Right forelimb (tissue), 1 donor: ENCODE data around the gene HSPG2.
A peak's percentile ranks its signal among the peaks of the same experiment; 100 is the strongest.
"Not testable (repeated sequence)": the region's sequence is repeated elsewhere in the genome, so short reads cannot be mapped to it uniquely, and the experiment has no call there.

ENCODE experiments used
- DNase-seq: peaks from one replicate; pipeline ENCODE4 v3.0.0-alpha.2; 2018

HSPG2 gene

DNA sequence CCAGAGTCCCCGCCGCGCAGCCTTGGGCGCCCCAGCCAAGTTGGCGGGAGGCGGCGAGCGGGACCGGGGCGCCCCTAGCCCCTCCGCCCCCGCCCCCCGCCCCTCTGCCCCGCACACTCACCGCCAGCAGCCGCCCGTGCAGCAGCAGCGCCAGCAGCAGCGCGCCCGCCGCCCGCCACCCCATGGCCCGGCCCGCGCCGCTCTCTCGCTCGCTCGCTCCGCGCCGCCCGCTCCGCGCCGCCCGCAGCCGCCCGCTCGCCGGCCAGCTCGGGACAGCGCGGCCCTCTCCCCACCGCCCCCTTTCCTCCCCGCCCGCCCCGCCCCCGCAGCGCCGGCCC is at the start of gene HSPG2:
Gene HSPG2 (minus strand): TSS at position 277 of the 338 bp plus-strand sequence. CDS start 93 bp downstream, at position 184.
- no peak for DNase-seq

DNA sequence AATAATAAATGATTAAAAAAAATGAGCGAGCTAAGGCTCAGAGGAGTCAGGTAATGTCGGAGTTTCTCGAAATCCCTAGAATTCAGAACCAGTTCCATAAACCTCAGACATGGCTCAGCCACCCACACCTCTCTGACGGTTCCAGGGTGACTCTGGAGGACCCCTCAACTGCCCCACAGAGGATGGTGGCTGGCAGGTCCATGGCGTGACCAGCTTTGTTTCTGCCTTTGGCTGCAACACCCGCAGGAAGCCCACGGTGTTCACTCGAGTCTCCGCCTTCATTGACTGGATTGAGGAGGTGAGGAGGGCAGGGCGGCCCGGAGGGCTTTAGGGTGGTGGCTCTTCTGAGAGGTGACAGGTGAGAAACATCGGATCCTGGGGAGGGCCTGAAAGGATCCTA is 49.3 kb upstream of the HSPG2 start:
- not testable (repeated sequence) for DNase-seq

DNA sequence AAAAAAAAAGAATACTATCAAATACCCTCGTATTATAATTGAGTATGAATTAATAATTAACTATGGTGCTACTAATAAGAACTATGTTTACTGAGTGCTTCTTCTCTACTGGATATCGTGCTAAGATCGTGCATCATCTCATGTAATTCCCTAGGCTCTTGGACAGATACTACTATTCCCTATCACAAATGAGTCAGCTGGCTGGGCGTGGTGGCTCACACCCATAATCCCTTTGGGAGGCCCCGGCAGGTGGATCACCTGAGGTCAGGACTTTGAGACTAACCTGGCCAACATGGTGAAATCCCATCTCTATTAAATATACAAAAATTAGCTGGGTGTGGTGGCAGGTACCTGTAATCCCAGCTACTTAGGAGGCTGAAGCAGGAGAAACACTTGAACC is 48.8 kb upstream of the HSPG2 start:
- DNase-seq, result not testable (repeated sequence)

DNA sequence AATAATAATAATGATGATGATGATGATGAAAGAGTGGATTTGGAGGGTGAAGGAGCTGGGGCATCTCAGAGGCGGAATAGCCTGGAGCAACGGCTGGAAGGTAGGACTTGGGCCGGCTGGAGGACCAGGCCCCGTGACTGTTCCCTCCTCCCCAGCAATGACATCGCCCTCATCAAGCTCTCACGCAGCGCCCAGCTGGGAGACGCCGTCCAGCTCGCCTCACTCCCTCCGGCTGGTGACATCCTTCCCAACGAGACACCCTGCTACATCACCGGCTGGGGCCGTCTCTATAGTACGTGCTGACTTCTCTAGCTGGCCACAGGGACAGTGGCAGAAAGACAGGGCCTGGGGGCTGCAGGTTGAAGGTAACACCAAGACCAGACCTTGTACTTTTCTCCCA is 46.4 kb upstream of the HSPG2 start:
- DNase-seq, result not testable (repeated sequence)

DNA sequence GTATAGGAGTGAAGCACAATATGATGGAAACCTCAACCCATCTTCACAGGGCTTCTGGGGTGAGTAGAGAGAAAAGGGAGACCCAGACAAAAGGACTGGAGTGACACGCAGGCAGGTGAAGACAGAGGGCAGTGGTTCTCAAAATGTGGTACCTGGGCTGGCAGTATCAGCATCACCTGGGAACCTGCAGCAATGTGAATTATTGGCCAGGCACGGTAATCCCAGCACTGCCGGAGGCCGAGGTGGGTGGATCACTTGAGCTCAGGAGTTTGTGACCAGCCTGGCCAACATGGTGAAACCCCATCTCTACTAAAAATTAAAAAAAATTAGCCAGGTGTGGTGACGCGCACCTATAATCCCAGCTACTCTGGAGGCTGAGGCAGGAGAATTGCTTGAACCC is 45.0 kb upstream of the HSPG2 start:
- DNase-seq, result not testable (repeated sequence)

DNA sequence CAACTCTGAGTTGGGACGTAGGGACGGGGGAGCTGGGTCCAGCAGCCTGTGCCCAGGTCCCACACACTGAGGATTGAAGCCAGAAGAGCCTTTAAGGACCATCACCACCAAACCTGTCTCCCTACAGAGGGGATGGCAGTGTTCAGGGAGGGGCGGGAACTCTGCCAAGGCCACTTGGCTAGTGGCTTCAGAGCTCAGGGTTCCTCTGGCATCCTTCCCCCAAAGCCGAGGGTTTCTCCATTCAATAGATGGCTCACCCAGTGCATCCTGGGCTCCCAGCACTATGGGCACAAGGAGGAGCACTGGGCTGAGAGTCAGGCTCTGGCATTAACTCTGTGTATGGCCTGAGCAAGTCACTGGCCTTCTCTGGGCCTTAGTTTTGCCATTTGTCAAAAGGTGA is 44.1 kb upstream of the HSPG2 start:
- not testable (repeated sequence) for DNase-seq

DNA sequence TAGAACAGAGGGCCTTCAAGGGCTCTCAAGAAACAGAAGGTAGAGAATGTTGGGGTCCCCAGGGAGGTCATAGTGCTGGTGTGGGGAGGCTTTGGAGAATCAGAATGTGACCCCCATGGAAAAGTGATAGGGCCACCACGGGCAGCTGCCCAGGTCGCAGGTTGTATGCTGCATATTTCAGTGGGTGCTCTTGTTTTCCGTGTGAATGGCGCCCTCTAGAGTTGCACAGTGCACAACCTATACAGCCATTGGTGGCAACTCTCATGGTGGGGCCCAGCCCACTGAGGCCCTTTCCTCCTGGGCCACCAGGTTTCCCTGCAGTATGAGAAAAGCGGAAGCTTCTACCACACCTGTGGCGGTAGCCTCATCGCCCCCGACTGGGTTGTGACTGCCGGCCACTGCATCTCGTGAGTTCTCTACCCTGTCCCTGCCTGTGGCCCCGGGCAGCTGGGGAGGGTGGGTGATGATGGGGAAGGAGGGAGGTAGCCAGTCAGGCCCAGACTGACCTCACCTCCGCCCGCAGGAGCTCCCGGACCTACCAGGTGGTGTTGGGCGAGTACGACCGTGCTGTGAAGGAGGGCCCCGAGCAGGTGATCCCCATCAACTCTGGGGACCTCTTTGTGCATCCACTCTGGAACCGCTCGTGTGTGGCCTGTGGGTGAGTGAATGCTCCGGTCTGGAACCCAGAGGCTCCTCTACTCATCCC is 43.6 kb upstream of the HSPG2 start:
- not testable (repeated sequence) for DNase-seq

DNA sequence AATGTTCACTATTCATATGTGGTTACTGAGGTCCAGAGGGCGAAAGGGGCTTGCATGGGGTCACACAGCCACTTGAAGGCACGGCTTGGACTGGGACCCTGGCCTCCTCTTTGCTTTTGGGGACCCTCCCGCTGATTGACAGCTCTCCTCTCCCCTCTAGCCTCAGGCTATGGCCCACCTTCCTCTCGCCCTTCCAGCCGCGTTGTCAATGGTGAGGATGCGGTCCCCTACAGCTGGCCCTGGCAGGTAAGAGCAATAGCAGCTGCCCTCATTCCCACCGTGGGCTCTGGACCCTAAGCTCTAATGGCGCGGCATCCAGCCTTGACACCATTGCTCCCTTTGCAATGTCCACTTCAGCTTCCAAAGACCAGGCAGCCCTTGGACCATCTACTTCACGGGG is 41.1 kb upstream of the HSPG2 start:
- not testable (repeated sequence) for DNase-seq

DNA sequence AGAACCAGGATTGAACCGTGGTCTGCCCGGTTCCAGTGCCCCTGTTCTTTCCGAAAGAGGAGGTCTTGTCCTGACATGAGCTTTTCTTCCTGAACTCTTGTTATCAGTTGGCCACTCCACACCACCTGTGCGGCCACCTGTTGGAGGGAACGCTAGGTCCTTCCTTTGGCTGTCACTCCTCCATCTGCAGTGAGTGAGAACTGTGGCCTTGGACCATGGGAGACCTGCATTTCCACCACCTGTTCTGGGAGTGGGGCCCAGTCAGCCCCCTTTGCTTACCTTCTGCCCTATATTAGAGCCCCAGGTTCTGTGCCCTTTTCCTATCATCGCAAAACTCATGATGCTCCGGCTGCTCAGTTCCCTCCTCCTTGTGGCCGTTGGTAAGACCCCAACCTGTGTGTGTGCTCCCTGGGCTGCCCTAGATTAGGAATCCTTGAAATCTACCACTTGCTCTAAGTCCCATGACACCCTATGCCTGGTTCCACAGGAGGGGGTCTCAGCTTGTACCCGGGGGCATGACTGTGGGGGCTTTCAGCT is 39.7 kb upstream of the HSPG2 start, which contains the start of gene CELA3B:
Gene CELA3B (plus strand): TSS at position 320 of the 537 bp plus-strand sequence. CDS start 18 bp downstream, at position 338.
- not testable (repeated sequence) for DNase-seq

DNA sequence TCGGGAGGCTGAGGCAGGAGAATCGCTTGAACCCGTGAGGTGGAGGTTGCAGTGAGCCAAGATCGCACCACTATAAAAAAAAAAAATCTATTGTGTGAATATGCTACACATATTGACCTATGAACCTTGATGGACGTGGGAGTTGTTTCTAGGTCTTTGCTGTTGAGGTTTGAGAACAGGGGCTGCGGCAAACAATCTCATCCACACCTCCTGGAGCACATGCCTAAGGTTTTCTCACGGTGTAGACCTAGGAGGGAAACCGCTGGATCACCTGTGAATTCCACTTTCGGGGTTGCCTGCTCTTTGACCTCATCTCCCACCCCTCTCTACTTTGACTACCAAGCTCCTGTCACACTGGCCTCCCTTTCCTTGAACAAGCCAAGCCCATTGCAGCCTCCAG is 38.2 kb upstream of the HSPG2 start:
- DNase-seq, result not testable (repeated sequence)

DNA sequence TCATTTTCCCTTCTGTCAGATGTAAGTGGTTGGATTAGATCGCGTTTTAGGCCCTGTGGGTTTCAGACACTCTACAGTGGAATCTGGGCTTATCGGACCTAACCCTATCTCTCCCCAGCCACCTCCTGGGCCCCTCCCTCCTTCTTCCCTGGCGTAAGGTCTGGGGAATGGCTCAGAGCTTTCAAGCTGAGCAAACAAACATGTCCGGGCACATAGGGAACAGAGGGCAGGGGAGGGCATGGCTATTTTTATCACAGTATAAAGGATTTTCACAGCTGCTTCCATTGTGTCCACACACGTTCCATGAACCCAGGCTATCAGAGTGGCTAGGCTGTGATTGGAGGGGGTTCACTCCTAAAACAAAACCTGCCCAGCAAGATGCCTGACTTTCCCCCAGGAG is 37.6 kb upstream of the HSPG2 start:
- not testable (repeated sequence) for DNase-seq

DNA sequence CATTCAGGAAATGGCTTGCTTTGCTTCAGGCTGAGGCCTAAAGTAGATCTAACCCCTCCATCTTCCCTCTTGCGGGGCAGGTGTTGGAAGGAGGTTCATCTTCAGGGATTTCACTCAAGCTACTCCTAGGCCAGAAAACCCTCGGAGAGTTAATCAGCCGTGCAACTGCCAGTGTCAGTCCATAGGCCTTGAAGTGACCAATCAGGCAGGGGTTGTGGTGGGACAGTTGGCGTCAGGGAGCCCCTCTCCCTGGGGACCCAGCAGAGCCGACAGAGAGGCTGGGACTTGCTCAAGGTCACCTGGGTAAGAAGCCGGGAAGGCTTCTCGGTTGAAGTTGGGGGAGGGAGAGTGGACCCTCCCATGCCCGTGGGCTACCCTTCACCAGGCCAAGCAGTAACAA is 36.8 kb upstream of the HSPG2 start:
- DNase-seq, result not testable (repeated sequence)

DNA sequence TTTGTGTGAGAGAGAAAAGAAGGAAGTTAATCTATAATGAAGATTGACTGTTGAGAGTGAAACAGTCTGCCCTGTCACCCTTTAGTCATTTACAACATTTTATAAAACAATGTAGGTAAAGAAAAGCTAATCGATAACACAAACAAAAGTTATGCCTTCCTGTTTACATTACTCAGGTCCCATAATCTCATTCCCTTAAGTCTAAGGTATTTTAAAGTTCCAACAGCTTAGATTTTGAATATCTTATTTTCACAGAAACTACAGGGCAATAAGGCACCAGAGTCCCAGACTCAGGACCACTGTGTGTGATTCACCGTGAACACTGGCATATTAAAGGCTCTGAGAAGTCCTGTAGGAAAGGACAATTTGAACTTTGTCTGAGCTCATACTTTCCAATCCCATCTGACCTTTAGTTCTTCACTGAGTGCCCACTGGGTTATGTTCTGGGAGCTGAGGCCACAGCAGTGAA is 35.9 kb upstream of the HSPG2 start:
- not testable (repeated sequence) for DNase-seq

DNA sequence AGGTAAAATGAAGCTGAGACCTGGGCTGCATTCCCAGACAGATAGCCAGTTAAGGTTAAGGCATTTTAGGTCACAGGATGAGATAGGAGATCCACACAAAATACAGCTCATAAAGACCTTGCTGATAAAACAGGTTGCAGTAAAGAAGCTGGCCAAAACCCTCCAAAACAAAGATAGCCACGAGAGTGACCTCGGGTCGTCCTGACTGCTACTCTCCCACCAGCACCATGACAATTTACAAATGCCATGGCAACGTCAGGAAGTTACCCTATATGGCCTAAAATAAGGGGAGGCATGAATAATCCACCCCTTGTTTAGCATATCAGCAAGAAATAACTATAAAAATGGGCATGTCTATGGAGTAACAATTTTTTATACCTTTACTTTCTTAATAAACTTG is 33.4 kb upstream of the HSPG2 start:
- not testable (repeated sequence) for DNase-seq

DNA sequence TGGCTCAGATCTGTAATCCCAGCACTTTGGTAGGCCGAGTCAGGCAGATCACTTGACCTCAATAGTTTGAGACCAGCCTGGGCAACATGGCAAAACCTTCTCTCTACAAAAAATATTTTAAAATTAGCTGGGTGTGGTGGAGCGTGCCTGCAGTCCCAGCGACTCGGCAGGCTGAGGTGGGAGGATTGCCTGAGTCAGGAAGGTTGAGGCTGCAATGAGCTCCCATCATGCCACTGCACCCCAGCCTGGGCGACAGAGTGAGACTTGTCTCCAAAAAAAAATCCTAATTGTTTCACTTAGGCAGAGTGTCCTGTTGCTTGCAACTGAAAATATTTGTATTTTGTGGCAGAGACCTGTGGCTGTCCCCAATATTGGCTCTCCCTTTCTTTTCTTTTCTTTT is 32.0 kb upstream of the HSPG2 start:
- DNase-seq, result not testable (repeated sequence)

DNA sequence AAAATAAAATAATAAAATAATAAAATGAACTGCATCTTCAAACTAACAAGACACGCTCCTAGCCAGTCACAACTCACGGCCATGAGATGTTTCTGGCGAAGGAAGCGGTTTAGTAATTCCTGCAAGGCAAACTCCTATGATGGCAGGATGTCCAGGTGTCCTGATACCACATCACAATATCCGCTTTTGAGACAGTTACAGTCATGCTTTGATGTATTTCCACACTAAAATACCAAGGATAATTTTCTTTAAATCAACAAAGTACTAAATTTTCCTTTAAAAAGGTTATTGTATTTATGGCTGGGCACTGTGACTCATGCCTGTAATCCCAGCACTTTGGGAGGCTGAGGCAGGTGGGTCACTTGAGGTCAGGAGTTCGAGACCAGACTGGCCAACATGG is 30.1 kb upstream of the HSPG2 start:
- DNase-seq, result not testable (repeated sequence)

DNA sequence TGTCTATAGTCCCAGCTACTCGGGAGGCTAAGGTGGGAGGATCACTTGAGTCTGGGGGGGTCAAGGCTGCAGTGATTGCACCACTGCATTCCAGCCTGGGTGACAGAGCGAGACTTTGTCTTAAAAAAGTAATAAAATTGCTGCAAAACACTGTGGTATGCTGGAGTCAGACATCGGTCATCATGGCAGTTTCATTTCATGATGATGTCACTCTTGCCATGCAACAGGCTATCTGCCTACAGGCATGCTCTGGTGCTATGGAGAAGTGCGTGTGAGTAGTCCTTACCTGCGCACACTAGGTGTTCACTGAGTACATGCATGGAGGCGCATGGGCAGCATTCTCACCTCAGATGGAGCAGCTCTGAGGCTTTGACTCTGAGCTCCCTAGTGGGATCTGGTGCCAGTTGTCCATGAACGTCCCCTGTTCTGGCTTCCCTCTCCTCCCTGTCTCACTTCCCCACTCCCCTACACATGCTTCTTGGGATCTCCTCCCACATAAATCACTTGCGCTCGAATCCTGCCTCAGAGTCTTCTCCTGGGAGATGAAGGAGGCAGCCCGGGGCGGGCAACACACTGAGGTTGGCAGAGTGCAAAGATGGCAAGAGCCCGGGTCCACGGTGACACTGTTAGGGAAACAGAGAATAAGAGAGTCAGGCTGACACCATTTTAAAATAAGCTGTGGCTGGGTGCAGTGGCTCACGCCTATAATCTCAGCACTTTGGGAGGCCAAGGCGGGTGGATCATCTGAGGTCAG is 29.3 kb upstream of the HSPG2 start:
- DNase-seq, result no peak

DNA sequence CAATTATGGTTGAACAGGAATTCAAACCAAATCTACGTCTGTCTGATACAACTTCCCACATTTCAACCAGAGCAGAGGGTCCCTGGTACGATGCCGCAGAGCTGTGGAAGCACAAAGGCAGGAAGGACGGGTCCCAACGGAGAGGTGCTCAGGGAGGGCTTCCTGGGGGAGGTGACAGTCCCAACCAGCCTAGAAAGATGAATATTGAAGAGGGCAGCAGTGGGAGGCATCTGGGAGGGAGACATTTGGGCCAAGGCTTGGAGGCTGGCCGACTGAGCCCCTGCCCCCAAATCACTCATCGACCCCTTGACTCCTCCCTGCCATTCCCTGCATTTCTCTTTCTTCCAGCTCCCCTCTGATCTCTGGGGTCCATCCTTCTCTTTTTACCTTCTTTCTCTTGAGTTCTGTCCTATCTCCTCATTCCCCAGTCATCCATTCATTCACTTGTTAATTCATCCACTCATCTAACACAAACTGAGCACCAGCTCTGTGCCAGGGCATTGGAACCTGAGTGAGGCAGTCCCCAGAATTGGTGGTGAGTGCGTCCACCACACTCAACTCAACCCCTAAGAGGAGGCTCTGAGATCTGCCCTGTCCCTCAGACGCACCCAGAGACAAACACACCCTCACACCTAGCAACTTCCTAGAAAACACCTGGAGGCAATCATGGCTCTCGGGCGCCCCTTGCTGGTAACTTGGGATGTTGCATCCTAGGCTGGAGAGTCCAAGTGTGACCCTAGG is 26.5 kb upstream of the HSPG2 start:
- DNase-seq, result peak; percentile 91

DNA sequence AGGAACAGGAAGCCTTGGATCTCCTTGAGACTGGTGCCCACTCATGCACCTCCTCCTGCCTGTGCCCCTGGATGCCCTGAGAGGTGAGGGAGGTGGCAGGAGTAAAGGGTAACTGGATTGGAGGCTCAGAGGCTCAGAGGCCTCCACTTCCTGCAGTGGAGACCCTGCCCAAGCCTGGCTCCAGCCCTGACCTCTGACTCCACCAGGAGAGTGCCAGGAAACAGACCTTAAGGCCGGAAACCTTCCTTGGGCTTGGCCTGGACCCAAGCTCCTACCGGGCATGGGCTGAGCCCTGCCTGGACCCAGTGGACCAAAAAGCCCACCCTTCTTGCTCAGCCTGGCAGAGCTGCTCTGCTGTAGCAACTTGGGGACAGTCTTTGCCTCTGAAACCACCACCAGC is 24.7 kb upstream of the HSPG2 start:
- DNase-seq, result no peak

DNA sequence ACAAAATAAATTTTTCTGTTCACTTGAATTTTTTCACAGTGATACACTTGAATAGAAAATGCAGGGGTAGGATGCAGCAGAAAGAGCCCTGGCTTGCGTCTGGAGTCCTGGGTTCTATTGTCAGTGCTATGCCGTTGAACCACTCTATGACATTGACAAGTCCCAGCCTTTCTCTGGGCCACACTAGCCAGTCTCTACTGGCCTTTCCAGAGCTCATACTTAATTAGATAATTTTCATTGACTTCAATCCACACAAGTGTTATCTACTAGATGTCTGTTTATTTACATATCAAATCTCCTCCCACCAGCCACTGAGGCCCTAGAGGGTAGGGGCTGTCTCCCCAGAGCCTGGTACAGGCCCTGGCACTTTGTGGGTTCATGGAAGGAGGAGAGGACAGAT is 24.2 kb upstream of the HSPG2 start:
- DNase-seq, result no peak

DNA sequence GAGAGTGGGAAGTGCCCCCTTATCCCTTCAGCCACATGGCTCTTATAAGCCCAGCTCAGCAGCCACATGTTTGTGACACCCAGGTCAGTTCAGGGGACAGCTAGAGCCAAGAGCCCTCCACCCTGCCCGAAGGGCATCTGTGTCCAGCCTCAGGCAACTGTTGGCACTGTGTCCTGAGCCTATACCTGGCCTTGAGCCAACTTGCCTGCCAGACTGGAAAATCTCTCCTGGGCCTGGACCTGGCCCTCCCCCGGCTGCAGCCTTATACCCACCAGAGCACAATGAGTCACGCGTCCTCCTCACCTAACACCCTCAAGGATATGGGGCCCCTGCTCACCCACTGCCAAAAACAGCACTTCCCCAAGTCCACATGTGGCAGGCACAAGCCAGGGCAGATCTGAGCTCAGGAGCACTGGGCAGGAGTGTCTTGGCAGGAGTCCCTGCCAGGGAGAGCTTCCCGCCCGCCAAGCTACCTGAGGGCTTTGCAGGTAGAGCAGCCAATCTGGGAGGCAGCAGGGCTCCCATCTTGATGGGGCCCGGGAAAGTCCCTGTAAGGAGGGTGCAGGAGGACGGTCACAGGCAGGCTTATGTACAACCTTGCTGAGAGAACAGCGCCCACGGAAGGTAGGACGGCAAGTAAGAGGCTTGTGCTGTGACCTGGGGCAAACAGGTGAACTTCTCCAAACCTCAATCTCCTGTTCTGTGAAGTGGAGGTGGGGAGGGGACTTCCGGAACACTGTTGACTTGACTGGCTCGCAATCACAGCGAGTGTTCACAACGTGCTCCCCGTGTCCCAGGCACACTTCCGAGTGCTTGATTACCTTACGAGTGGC is 19.8 kb upstream of the HSPG2 start:
- DNase-seq, result no peak
